Measurements from ENCODE around the gene MAP3K15.

GRCh38 chrX:19388064-19388679, 127.1 kb downstream of the MAP3K15 start:
- TF ChIP-seq FOXM1 (IDR thresholded peaks at IDR 0.05; ENCODE audit: borderline replicate concordance) = no peak
- TF ChIP-seq FOXA1 (IDR thresholded peaks at IDR 0.05) = no peak
- no peak for TF ChIP-seq LEF1 (IDR thresholded peaks at IDR 0.05; ENCODE audit: borderline replicate concordance)
- TF ChIP-seq SP1 (IDR thresholded peaks at IDR 0.05) = no peak
- TF ChIP-seq L3MBTL2 (conservative IDR thresholded peaks at IDR 0.05) = no peak
- no peak for TF ChIP-seq BHLHE40 (IDR thresholded peaks at IDR 0.05; ENCODE audit: borderline replicate concordance)
- TF ChIP-seq ELF4 (IDR thresholded peaks at IDR 0.05) = no peak
- no peak for TF ChIP-seq FOXK2 (IDR thresholded peaks at IDR 0.05)
- TF ChIP-seq SUZ12 (IDR thresholded peaks at IDR 0.05) = no peak

Measured in HEK293T (cell line).